ENCODE data around the gene PRUNE1.
A peak's percentile ranks its signal among the peaks of the same experiment; 100 is the strongest.

Gene PRUNE1

DNA sequence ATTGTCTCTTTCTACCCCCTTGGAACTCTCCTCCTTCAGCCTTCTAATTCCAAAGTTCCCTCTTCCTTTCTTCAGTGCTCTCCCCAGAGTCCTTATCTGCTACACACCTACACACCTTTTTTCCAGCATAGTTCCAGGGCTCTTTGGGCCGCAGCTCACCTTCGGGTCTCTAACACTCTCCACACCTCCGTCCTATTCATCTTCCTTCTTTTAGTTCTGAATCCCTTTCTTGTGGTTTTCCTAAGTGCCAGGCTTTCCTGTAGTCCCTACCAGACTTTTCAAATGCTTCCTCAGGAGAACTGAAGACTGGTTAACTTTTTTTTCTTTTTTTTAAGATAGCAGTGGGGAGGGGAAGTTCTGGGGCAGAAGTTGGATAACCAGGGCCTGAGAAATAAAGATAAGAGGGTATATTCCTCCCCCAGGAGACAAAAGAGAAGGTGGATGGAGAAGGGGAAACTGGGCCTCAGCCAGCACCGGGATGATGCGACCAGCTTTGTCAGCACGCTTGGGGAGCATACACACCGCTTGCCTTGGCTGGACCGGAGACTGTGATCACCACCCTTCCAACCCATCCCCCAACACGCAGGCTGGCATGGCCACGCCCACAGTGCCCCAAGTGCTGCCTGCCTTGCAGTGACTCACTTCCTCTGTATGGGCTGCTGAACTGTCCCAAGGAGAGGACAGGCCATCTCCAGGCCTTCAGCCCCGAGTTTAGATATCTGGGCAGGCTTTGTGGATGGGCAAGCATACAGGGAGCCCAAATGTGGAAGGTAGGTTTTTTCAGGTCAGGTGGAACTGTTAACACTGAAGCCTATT, 31.2 kb upstream of the PRUNE1 start:
- H4K91ac ChIP-seq (ENCODE audit: low read length): peak overlapping the region; percentile 99
- no peak overlapping the region for H3K14ac ChIP-seq (ENCODE audit: low read length in 2 of 2)
- H3K36me3 ChIP-seq (ENCODE audit: control insufficient read depth in 1 of 2, insufficient read depth in 2 of 2, low read depth in 1 of 2, low read length in 2 of 2): no peaks in the 10 kb centered on the region
- peak overlapping the region; percentile 69 for H2AK5ac ChIP-seq (ENCODE audit: low read length, severe bottlenecking)
- WGBS: 25% methylated on average over 11 of the region's 11 CpGs
- H3K9me3 ChIP-seq (ENCODE audit: control insufficient read depth, low read length): no peaks in the 10 kb centered on the region
- H2BK15ac ChIP-seq (ENCODE audit: low read depth, poor library complexity, severe bottlenecking): no peak overlapping the region
- H4K8ac ChIP-seq (ENCODE audit: low read length): peak overlapping the region; percentile 99
- DNase-seq: peak; percentile 58
- peaks cover 36% of the 10 kb centered on the region for H3K4me1 ChIP-seq (ENCODE audit: control insufficient read depth, insufficient read depth, low read depth, low read length)
- peak overlapping the region; percentile 52 for H3K27ac ChIP-seq (ENCODE audit: low read length, poor library complexity, severe bottlenecking)
- peak overlapping the region; percentile 7 for H2AFZ ChIP-seq (ENCODE audit: low read depth, low read length)
- H3K18ac ChIP-seq (ENCODE audit: low read depth in 1 of 2, low read length in 2 of 2): peak overlapping the region; percentile 44 to 88
- no peaks in the 10 kb centered on the region for H3K79me1 ChIP-seq (replicated peaks; ENCODE audit: low read length, poor library complexity, severe bottlenecking)
- H3K9ac ChIP-seq (ENCODE audit: low read length): no peak overlapping the region
- H2BK12ac ChIP-seq (ENCODE audit: low read length in 2 of 2): peak overlapping the region; percentile 56 to 97
- no peaks in the 10 kb centered on the region for H3K27me3 ChIP-seq (ENCODE audit: control insufficient read depth in 1 of 2, insufficient read depth in 1 of 2, low read length in 2 of 2)
- H3K4ac ChIP-seq (ENCODE audit: low read depth in 1 of 2, low read length in 2 of 2): peak overlapping the region; percentile 75 to 77
- H2BK120ac ChIP-seq (ENCODE audit: low read depth, low read length): peak overlapping the region; percentile 22
- H3K23ac ChIP-seq (ENCODE audit: low read length in 2 of 2): no peak overlapping the region
- H3K4me3 ChIP-seq (ENCODE audit: insufficient read depth in 1 of 2, low read depth in 1 of 2, low read length in 2 of 2): no peak overlapping the region
- no peak overlapping the region for H2BK5ac ChIP-seq (ENCODE audit: low read depth, low read length, poor library complexity, severe bottlenecking)
- H3K4me2 ChIP-seq (ENCODE audit: low read length, poor library complexity, severe bottlenecking): peak overlapping the region; percentile 2

DNA sequence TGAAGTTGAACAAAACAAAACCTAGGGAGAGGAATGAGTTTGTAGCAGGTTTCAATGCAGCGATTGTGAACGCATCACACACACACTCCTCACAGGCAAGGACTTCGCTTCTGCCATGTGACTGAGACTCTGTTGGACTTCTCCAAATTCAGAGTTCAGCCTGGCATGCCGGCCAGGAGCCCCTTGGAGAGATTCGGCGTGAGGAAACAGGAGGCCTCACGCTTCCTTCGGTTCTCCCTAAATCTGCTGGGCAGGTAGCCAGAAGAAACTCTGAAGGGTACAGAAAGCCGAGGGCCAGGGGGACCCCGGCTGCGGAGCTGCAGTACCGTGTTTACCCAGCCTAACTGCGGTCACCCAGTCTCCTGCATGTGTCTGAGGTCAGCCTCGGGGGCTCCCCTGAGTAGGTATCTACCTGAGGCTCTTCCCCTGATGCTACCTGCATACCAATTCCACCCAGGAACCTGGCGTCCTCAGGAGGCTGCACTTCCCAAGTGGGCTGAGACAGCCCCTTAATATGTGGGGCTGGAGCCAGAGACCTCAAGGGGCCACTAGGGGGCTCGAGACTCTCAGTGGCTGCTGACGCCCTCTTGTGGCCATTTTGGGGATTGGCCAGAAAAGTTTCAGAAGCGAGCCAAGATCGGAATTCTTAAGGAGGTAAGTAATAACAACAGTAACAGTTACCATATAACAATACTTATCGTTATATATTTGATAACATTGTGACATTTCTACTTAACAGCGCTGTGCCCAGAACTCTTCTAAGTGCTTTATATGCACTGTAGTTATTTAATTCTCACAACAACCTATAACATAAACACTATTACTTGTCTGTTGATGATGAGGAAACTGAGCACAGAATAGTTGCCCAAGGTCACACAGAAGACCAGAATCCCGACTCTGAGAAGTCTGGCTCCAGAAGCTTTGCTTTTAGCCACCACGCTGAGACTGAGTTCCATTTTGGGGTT, 28.9 kb upstream of the PRUNE1 start:
- H4K91ac ChIP-seq (ENCODE audit: low read length): no peak overlapping the region
- H2BK5ac ChIP-seq (ENCODE audit: low read depth, low read length, poor library complexity, severe bottlenecking): no peak overlapping the region
- peak; percentile 91 for DNase-seq
- H3K14ac ChIP-seq (ENCODE audit: low read length in 2 of 2): no peak overlapping the region
- no peak overlapping the region for H3K27ac ChIP-seq (ENCODE audit: low read length, poor library complexity, severe bottlenecking)
- no peaks in the 10 kb centered on the region for H3K27me3 ChIP-seq (ENCODE audit: control insufficient read depth in 1 of 2, insufficient read depth in 1 of 2, low read length in 2 of 2)
- peak overlapping the region; percentile 54 for H2BK15ac ChIP-seq (ENCODE audit: low read depth, poor library complexity, severe bottlenecking)
- peak overlapping the region in 1 of 2 experiments; percentile 56 for H2BK12ac ChIP-seq (ENCODE audit: low read length in 2 of 2)
- no peak overlapping the region for H3K23ac ChIP-seq (ENCODE audit: low read length in 2 of 2)
- no peak overlapping the region for H3K4me3 ChIP-seq (ENCODE audit: insufficient read depth in 1 of 2, low read depth in 1 of 2, low read length in 2 of 2)
- H3K4me2 ChIP-seq (ENCODE audit: low read length, poor library complexity, severe bottlenecking): no peak overlapping the region
- peak overlapping the region; percentile 51 for H4K8ac ChIP-seq (ENCODE audit: low read length)
- H3K79me1 ChIP-seq (replicated peaks; ENCODE audit: low read length, poor library complexity, severe bottlenecking): no peaks in the 10 kb centered on the region
- H3K4me1 ChIP-seq (ENCODE audit: control insufficient read depth, insufficient read depth, low read depth, low read length): peaks cover 28% of the 10 kb centered on the region
- H3K18ac ChIP-seq (ENCODE audit: low read depth in 1 of 2, low read length in 2 of 2): peak overlapping the region in 1 of 2 experiments; percentile 37
- H2BK120ac ChIP-seq (ENCODE audit: low read depth, low read length): no peak overlapping the region
- WGBS: 56% methylated on average over 18 of the region's 23 CpGs
- H3K9me3 ChIP-seq (ENCODE audit: control insufficient read depth, low read length): no peaks in the 10 kb centered on the region
- peak overlapping the region; percentile 92 for H2AK5ac ChIP-seq (ENCODE audit: low read length, severe bottlenecking)
- H3K9ac ChIP-seq (ENCODE audit: low read length): peak overlapping the region; percentile 68
- no peaks in the 10 kb centered on the region for H3K36me3 ChIP-seq (ENCODE audit: control insufficient read depth in 1 of 2, insufficient read depth in 2 of 2, low read depth in 1 of 2, low read length in 2 of 2)
- no peak overlapping the region for H3K4ac ChIP-seq (ENCODE audit: low read depth in 1 of 2, low read length in 2 of 2)
- H2AFZ ChIP-seq (ENCODE audit: low read depth, low read length): peak overlapping the region; percentile 8

GRCh38 chr1:150981177-150981804, 27.0 kb upstream of the PRUNE1 start:
- no peak for DNase-seq
- Histone ChIP-seq H4K8ac (ENCODE audit: low read length) (peak overlapping the region; percentile 56), H3K9me3 (ENCODE audit: control insufficient read depth, low read length) (no peaks in the 10 kb centered on the region), H3K4me1 (ENCODE audit: control insufficient read depth, insufficient read depth, low read depth, low read length) (peaks cover 29% of the 10 kb centered on the region), H3K27ac (ENCODE audit: low read length, poor library complexity, severe bottlenecking) (no peak overlapping the region), H3K14ac (ENCODE audit: low read length in 2 of 2) (no peak overlapping the region), H3K36me3 (ENCODE audit: control insufficient read depth in 1 of 2, insufficient read depth in 2 of 2, low read depth in 1 of 2, low read length in 2 of 2) (no peaks in the 10 kb centered on the region), H3K23ac (ENCODE audit: low read length in 2 of 2) (no peak overlapping the region), H2AFZ (ENCODE audit: low read depth, low read length) (peak overlapping the region; percentile 34), H3K27me3 (ENCODE audit: control insufficient read depth in 1 of 2, insufficient read depth in 1 of 2, low read length in 2 of 2) (peaks cover 0 to under 1% of the 10 kb centered on the region in 2 experiments), H3K79me1 (replicated peaks; ENCODE audit: low read length, poor library complexity, severe bottlenecking) (no peaks in the 10 kb centered on the region), H3K4ac (ENCODE audit: low read depth in 1 of 2, low read length in 2 of 2) (no peak overlapping the region), H3K18ac (ENCODE audit: low read depth in 1 of 2, low read length in 2 of 2) (no peak overlapping the region), H2BK12ac (ENCODE audit: low read length in 2 of 2) (no peak overlapping the region), H3K4me3 (ENCODE audit: insufficient read depth in 1 of 2, low read depth in 1 of 2, low read length in 2 of 2) (no peak overlapping the region), H2BK5ac (ENCODE audit: low read depth, low read length, poor library complexity, severe bottlenecking) (no peak overlapping the region), H4K91ac (ENCODE audit: low read length) (no peak overlapping the region), H2BK120ac (ENCODE audit: low read depth, low read length) (no peak overlapping the region), H3K9ac (ENCODE audit: low read length) (no peak overlapping the region), H3K4me2 (ENCODE audit: low read length, poor library complexity, severe bottlenecking) (no peak overlapping the region), H2BK15ac (ENCODE audit: low read depth, poor library complexity, severe bottlenecking) (no peak overlapping the region), H2AK5ac (ENCODE audit: low read length, severe bottlenecking) (no peak overlapping the region)
- whole genome bisulfite sequencing: 47% methylated on average over 6 of the region's 6 CpGs
